ENCODE data around the gene MC1R. TPM values are rescaled to one million over a fixed set of nuclear protein-coding genes. Genes with fewer than 3 reads are reported as not detected.
"Not testable (repeated sequence)": the region's sequence is repeated elsewhere in the genome, so short reads cannot be mapped to it uniquely, and the experiment has no call there.

The MC1R gene
- total RNA-seq, 1 experiment from 2014 or later = 14.3 TPM

DNA sequence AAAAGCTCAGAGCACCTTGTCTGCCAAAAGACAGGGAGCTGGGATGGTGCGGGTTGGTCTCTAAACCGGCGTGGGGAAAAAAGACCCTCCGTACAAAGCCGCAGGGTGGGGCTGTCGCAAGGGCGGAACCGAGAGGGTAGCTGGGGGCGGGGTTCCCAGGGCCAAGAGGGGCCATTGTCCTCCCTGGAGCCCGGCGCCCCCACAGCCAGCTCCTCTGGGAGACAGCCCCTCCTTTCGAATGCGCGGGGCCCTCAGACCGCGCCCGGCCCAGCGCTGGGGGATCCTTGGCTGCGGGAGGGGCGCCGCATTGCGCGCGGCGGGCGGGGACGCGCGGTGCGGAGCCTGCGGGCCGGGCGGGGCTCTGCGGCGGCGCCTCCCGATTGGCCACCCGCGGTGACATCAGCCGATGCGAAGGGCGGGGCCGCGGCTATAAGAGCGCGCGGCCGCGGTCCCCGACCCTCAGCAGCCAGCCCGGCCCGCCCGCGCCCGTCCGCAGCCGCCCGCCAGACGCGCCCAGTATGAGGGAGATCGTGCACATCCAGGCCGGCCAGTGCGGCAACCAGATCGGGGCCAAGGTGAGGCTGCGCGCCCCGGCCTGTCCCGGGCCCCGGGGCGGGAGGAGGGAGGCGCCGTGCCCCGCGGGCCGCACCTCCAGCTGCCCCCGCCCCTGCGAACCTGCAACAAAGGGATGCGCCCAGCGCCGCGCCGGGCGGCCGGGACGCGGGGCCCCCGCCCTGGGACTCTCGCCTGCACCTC, 4.4 kb downstream of the MC1R start, which contains the start of gene TUBB3:
TUBB3 (plus strand) TSS at position 459 of the 756 bp plus-strand sequence; CDS start at position 519, 60 bp downstream.
- in situ Hi-C loops (cut with HindIII; ENCODE audit: low pct_unique_long_range_greater_than_20kb, low sequenced_read_pairs) = no loop called here
- DNase-seq (ENCODE audit: low read depth, low spot score) = peak; percentile 74

GRCh38 chr16:89923640-89924296, 5.1 kb downstream of the MC1R start:
- in situ Hi-C loops (cut with HindIII; ENCODE audit: low pct_unique_long_range_greater_than_20kb, low sequenced_read_pairs) = no loop called here
- no peak for DNase-seq (ENCODE audit: low read depth, low spot score)

DNA sequence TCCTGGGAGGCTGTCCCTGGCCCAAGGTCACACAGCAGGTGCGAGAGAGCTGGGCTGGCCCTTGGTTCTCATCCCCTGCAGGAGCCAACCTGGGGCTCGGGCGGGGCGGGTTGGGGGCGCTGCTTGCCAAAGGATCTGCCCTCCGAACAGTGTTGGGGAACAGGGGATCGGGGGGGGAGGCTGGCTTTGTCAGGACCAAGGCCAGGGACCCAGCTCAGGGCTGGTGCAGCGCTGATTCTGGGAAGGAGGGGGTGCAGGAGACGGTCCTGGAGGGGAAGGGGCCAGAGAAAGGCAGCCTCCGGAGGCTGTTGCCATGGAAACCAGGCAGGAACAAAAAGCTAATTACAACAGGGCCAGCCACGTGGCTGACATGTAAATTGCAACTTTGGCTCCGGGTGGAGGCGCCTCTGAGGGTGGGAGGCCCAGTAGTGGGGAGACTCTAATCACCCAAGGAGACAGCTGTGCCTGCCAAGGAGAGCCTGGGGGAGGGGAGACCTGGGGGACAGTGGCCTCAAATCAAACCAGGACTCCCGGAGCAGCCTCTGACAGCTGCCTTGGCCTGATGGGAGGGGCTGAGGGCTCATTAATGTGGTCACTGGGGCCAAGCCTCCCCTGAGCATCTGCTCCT, 5.7 kb downstream of the MC1R start:
- in situ Hi-C loops (cut with HindIII; ENCODE audit: low pct_unique_long_range_greater_than_20kb, low sequenced_read_pairs) = no loop called here
- peak; percentile 31 for DNase-seq (ENCODE audit: low read depth, low spot score)

DNA sequence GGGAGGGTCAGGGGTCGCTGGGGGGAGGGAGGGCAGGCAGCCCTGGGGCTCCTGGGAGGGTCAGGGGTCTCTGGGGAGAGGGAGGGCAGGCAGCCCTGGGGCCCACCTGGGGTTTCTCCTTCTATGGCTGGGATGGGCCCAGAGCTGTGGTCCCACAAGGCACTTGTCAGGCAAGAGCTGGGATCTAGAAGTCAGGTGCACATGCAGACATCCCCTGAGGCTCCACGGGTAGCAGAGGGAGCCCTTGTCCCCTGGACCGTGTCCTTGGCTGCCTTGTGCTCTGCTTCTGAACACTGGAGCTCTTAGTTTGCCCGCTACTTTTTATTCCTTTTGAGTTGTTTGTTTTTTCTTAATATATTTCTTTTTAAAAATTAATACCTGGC, 6.3 kb downstream of the MC1R start:
- in situ Hi-C loops (cut with HindIII; ENCODE audit: low pct_unique_long_range_greater_than_20kb, low sequenced_read_pairs) = no loop called here
- DNase-seq (ENCODE audit: low read depth, low spot score) = no peak

- in situ Hi-C loops (cut with HindIII; ENCODE audit: low pct_unique_long_range_greater_than_20kb, low sequenced_read_pairs) = no loop called here
- DNase-seq (ENCODE audit: low read depth, low spot score) = no peak
Observed at GRCh38 chr16:89925596-89926079, 7.0 kb downstream of the MC1R start.

- no peak for DNase-seq (ENCODE audit: low read depth, low spot score)
- in situ Hi-C loops (cut with HindIII; ENCODE audit: low pct_unique_long_range_greater_than_20kb, low sequenced_read_pairs) = no loop called here
Observed at GRCh38 chr16:89931305-89931896, 12.7 kb downstream of the MC1R start.

DNA sequence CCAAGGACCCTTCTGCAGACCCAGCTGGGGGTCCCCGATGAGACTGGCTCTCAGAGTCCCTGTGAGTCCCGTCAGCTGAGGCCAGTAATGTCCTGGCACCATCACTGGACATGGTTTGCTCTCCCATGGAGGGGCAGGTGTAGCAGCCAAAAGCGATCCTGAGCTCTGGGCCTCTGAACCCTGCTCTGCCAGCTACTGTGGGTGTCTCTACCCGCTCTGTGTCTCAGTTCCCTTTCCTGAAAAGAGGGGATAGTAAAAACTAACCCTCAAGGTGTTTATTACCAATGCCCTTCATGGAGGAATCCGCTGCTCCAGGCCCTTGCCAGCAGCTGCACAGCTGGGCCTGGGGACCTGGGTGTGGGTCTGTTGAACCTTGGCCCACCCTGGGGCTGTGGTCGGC, 13.3 kb downstream of the MC1R start:
- in situ Hi-C loops (cut with HindIII; ENCODE audit: low pct_unique_long_range_greater_than_20kb, low sequenced_read_pairs) = no loop called here
- DNase-seq (ENCODE audit: low read depth, low spot score) = no peak

GRCh38 chr16:89934019-89934418, 15.4 kb downstream of the MC1R start:
- in situ Hi-C loops (cut with HindIII; ENCODE audit: low pct_unique_long_range_greater_than_20kb, low sequenced_read_pairs); DNase-seq (ENCODE audit: low read depth, low spot score): not testable (repeated sequence)

DNA sequence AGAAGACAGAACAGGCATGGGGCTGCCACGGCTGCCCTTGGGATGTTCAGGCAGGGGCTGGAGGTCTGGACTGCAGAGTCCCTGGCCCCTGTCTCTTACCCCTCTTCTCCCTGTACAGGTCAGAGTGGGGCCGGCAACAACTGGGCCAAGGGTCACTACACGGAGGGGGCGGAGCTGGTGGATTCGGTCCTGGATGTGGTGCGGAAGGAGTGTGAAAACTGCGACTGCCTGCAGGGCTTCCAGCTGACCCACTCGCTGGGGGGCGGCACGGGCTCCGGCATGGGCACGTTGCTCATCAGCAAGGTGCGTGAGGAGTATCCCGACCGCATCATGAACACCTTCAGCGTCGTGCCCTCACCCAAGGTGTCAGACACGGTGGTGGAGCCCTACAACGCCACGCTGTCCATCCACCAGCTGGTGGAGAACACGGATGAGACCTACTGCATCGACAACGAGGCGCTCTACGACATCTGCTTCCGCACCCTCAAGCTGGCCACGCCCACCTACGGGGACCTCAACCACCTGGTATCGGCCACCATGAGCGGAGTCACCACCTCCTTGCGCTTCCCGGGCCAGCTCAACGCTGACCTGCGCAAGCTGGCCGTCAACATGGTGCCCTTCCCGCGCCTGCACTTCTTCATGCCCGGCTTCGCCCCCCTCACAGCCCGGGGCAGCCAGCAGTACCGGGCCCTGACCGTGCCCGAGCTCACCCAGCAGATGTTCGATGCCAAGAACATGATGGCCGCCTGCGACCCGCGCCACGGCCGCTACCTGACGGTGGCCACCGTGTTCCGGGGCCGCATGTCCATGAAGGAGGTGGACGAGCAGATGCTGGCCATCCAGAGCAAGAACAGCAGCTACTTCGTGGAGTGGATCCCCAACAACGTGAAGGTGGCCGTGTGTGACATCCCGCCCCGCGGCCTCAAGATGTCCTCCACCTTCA, 16.2 kb downstream of the MC1R start:
- DNase-seq (ENCODE audit: low read depth, low spot score) = no peak
- in situ Hi-C loops (cut with HindIII; ENCODE audit: low pct_unique_long_range_greater_than_20kb, low sequenced_read_pairs) = no loop called here

GRCh38 chr16:89935620-89936019, 17.0 kb downstream of the MC1R start:
- in situ Hi-C loops (cut with HindIII; ENCODE audit: low pct_unique_long_range_greater_than_20kb, low sequenced_read_pairs); DNase-seq (ENCODE audit: low read depth, low spot score): not testable (repeated sequence)

DNA sequence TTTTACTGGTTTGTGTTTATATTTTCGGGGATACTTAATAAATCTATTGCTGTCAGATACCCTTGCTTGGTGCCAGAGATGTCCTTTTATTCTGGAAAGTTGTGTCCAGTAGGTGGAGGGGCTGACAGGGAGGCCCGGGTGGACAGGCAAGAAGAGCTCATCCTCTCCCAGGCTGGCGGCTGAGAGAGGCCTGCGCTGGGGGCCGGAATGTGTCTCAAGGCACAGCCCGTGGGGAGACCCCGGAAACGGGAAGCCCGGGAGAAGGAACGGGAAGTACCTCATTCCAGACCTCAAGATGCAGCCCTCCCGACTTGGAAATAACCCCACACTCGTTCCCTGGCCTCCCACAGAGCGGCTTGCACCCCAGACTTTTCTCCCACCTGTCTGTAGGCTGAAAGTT, 17.4 kb downstream of the MC1R start:
- no peak for DNase-seq (ENCODE audit: low read depth, low spot score)

GRCh38 chr16:89936508-89936907, 17.8 kb downstream of the MC1R start:
- DNase-seq (ENCODE audit: low read depth, low spot score) = no peak
- in situ Hi-C loops (cut with HindIII; ENCODE audit: low pct_unique_long_range_greater_than_20kb, low sequenced_read_pairs) = no loop called here

More for the DNA sequence above, 17.4 kb downstream of the MC1R start:
- in situ Hi-C loops (cut with HindIII; ENCODE audit: low pct_unique_long_range_greater_than_20kb, low sequenced_read_pairs) = no loop called here

- in situ Hi-C loops (cut with HindIII; ENCODE audit: low pct_unique_long_range_greater_than_20kb, low sequenced_read_pairs) = no loop called here
Observed at GRCh38 chr16:89936981-89937380, 18.3 kb downstream of the MC1R start.

DNA sequence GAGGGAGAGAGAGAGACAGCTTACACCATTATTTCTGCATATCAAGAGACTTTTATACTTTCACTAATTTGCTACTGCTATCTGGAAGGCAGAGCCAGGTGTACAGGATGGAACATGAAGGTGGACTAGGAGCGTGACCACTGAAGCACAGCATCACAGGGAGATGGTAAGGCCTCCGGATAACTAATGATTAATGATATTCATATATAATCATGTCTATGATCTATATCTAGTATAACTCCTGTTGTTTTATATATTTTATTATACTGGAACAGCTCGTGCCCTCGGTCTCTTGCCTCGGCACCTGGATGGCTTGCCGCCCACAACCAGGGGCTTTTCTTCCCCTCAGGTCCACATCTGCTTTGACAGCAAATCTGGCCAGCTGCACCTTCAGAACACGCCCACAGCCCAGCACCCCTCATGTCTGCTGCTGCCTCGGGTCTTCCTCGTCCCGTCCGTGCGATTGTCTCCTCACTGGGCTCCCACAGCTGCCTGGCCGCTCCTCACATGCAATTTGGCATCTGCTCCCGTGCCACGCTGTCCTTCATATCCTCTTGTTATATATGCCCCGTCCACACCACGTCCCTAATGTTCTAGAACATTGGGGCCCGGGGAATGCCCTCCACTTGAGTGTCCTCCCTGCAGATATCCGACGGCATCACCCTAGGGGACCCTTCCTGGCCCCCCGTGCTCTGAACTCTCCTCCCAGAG, 19.7 kb downstream of the MC1R start:
- in situ Hi-C loops (cut with HindIII; ENCODE audit: low pct_unique_long_range_greater_than_20kb, low sequenced_read_pairs) = no loop called here
- no peak for DNase-seq (ENCODE audit: low read depth, low spot score)

More at GRCh38 chr16:89936981-89937380, 18.3 kb downstream of the MC1R start:
- no peak for DNase-seq (ENCODE audit: low read depth, low spot score)

DNA sequence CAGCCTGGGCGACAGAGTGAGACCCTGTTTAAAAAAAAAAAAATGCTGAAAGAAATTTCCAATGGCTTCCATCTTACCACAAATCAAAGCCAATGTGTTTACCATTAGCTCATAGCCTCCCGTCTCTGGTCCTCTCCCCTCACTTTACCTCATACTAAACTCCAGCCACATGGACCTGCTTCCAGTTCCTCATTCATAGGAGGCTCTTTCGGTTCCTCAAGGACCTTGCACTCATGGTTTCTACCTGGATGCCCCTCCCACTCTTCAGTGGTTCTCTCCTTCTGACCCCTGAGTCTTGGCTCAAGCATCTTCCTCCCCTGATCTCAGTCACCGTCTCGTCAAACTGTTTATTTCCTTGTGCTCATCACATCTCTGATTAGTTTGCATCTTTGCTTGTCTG, 26.1 kb downstream of the MC1R start:
- in situ Hi-C loops (cut with HindIII; ENCODE audit: low pct_unique_long_range_greater_than_20kb, low sequenced_read_pairs) = no loop called here
- DNase-seq (ENCODE audit: low read depth, low spot score) = no peak

- no peak for DNase-seq (ENCODE audit: low read depth, low spot score)
- in situ Hi-C loops (cut with HindIII; ENCODE audit: low pct_unique_long_range_greater_than_20kb, low sequenced_read_pairs) = no loop called here
Observed at GRCh38 chr16:89945654-89946053, 27.0 kb downstream of the MC1R start.

DNA sequence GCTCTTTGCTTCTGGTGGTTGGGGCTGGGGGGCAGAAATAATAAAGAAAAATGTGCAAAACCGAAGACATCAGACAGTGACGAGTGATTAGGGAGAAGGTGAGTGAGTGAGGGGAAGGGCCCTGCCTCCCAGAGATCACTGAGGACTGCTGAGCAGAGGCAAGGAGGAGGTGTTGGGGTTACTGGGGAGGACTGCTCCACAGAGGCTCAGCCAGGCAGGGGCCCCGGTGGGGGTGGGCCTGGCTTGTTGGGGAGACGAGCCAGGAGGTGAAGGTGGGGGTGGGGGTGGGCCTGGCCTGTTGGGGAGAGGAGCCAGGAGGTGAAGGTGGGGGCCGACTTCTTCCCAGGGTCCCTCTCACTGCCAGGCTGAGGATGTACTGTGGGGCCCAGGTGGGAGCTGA, 27.9 kb downstream of the MC1R start:
- no peak for DNase-seq (ENCODE audit: low read depth, low spot score)
- in situ Hi-C loops (cut with HindIII; ENCODE audit: low pct_unique_long_range_greater_than_20kb, low sequenced_read_pairs) = no loop called here

Data from SK-MEL-5 (cell line).